ENCODE data around the gene EFCAB12.

DNA sequence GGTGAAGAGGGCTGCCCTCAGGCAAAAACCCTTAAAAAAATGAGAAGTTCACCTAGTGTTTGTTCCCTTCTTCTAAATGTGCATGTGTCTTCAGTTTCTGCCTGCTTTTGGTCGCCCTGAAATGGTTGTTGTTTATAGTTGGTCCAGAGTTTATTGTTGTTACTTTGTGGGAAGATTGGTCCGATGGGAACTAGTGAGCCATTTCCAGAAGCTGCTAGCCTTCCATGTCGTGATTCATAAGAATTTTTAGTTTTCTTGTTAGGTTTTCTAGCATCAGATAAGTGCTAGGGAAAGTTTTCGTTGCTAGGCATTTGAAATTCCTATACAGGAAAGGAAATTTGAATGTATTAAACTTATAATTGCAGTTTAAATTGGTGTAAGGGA lies 45.3 kb upstream of the EFCAB12 start:
- TF ChIP-seq POLR2AphosphoS5 (IDR thresholded peaks at IDR 0.05; ENCODE audit: low read depth, low read length): no peak
- TF ChIP-seq TAF1 (IDR thresholded peaks at IDR 0.05; ENCODE audit: borderline replicate concordance, insufficient read depth, low read length): no peak
